Fibroblast of peridontal ligament (primary cell): ENCODE measurements around the gene NBPF1.
"Not testable (repeated sequence)": the region's sequence is repeated elsewhere in the genome, so short reads cannot be mapped to it uniquely, and the experiment has no call there.

ENCODE experiments used
- DNase-seq: peaks from one replicate; pipeline ENCODE4 v3.0.0-alpha.2; 2010; ENCODE audit errors: extremely low read depth

Gene NBPF1

GRCh38 chr1:16605532-16606505 is 7.5 kb downstream of the NBPF1 start:
- peak; percentile 35 for DNase-seq

GRCh38 chr1:16605213-16605525 is 8.2 kb downstream of the NBPF1 start:
- DNase-seq: no peak

GRCh38 chr1:16604514-16605212 is 8.7 kb downstream of the NBPF1 start:
- not testable (repeated sequence) for DNase-seq

GRCh38 chr1:16603623-16604022 is 9.7 kb downstream of the NBPF1 start:
- not testable (repeated sequence) for DNase-seq

GRCh38 chr1:16602336-16603011 is 10.9 kb downstream of the NBPF1 start:
- not testable (repeated sequence) for DNase-seq

GRCh38 chr1:16600855-16601786 is 12.2 kb downstream of the NBPF1 start:
- not testable (repeated sequence) for DNase-seq

- DNase-seq: not testable (repeated sequence)
Observed at GRCh38 chr1:16599326-16599725, 14.0 kb downstream of the NBPF1 start.

- DNase-seq: not testable (repeated sequence)
Observed at GRCh38 chr1:16595216-16595615, 18.1 kb downstream of the NBPF1 start.

GRCh38 chr1:16591845-16592244 is 21.5 kb downstream of the NBPF1 start:
- not testable (repeated sequence) for DNase-seq

GRCh38 chr1:16588081-16588480 is 25.3 kb downstream of the NBPF1 start:
- DNase-seq: not testable (repeated sequence)

GRCh38 chr1:16587639-16588038 is 25.7 kb downstream of the NBPF1 start:
- not testable (repeated sequence) for DNase-seq

- DNase-seq: not testable (repeated sequence)
Observed at GRCh38 chr1:16565324-16565723, 48.0 kb downstream of the NBPF1 start.

GRCh38 chr1:16561035-16561434 is 52.3 kb downstream of the NBPF1 start:
- not testable (repeated sequence) for DNase-seq

- not testable (repeated sequence) for DNase-seq
Observed at GRCh38 chr1:16560498-16560897, 52.9 kb downstream of the NBPF1 start.

GRCh38 chr1:16559688-16560087 is 53.7 kb downstream of the NBPF1 start:
- DNase-seq: not testable (repeated sequence)

- DNase-seq: not testable (repeated sequence)
Observed at GRCh38 chr1:16557034-16557433, 56.3 kb downstream of the NBPF1 start.

GRCh38 chr1:16553244-16553643 is 60.1 kb downstream of the NBPF1 start:
- not testable (repeated sequence) for DNase-seq

- not testable (repeated sequence) for DNase-seq
Observed at GRCh38 chr1:16550212-16550918, 63.0 kb downstream of the NBPF1 start.

GRCh38 chr1:16549545-16549944 is 63.8 kb downstream of the NBPF1 start:
- not testable (repeated sequence) for DNase-seq

GRCh38 chr1:16547502-16548241 is 65.7 kb downstream of the NBPF1 start:
- DNase-seq: not testable (repeated sequence)
